SK-N-SH treated with all-trans-retinoic acid at 6 μM for 48 hours (cell line): ENCODE results near the gene GALC.

Source experiments
- ATAC-seq: fragments of 200-7000 bp; cut with Tn5 transposase; 3 replicates; pipeline ENCODE4 v1.9.1; 2020; ENCODE audit warnings: mild to moderate bottlenecking, moderate library complexity
- ARNTL ChIP-seq: fragments of 450-650 bp; formaldehyde crosslinking; IDR thresholded peaks from 2 replicates; pipeline ENCODE4 v1.5.0; 2020; ENCODE audit warnings: low read depth, mild to moderate bottlenecking, moderate library complexity, borderline replicate concordance
- BACH2 ChIP-seq: fragments of 250-450 bp; sonication (Bioruptor Pico); IDR thresholded peaks from 2 replicates; pipeline ENCODE4 v1.9.0; 2021; ENCODE audit warnings: mild to moderate bottlenecking, borderline replicate concordance
- CSDC2 ChIP-seq: fragments of 250-450 bp; sonication (Bioruptor Pico); IDR thresholded peaks from 2 replicates; pipeline ENCODE4 v1.5.0; 2020; ENCODE audit warnings: mild to moderate bottlenecking, moderate library complexity
- ESRRG ChIP-seq: fragments of 250-450 bp; sonication (Bioruptor Pico); IDR thresholded peaks from 2 replicates; pipeline ENCODE4 v1.6.1; 2021; ENCODE audit warnings: mild to moderate bottlenecking
- GLIS3 ChIP-seq: fragments of 250-450 bp; sonication (Bioruptor Pico); IDR thresholded peaks from 2 replicates; pipeline ENCODE4 v1.5.0; 2020; ENCODE audit warnings: mild to moderate bottlenecking, moderate library complexity
- ISL1 ChIP-seq: fragments of 250-450 bp; sonication (Bioruptor Pico); IDR thresholded peaks from 2 replicates; pipeline ENCODE4 v2.1.2; 2022; ENCODE audit warnings: mild to moderate bottlenecking, moderate library complexity
- OSR1 ChIP-seq: fragments of 250-450 bp; sonication (Bioruptor Pico); IDR thresholded peaks from 2 replicates; pipeline ENCODE4 v1.8.0; 2022; ENCODE audit warnings: moderate library complexity, mild to moderate bottlenecking, inconsistent platforms
- PPARA ChIP-seq: fragments of 250-450 bp; sonication (Bioruptor Pico); IDR thresholded peaks from 2 replicates; pipeline ENCODE4 v1.5.0; 2020; ENCODE audit warnings: mild to moderate bottlenecking, borderline replicate concordance
- RARB ChIP-seq: fragments of 250-450 bp; sonication (Bioruptor Pico); IDR thresholded peaks from 2 replicates; pipeline ENCODE4 v1.8.0; 2021; ENCODE audit warnings: mild to moderate bottlenecking, moderate library complexity
- SNAI2 ChIP-seq: fragments of 250-450 bp; sonication (Bioruptor Pico); IDR thresholded peaks from 2 replicates; pipeline ENCODE4 v1.5.0; 2020; ENCODE audit warnings: mild to moderate bottlenecking, moderate library complexity
- TCF4 ChIP-seq: fragments of 250-450 bp; sonication (Bioruptor Pico); IDR thresholded peaks from 2 replicates; pipeline ENCODE4 v1.8.0; 2021; ENCODE audit warnings: mild to moderate bottlenecking, moderate library complexity, borderline replicate concordance
- TOX ChIP-seq: fragments of 250-450 bp; sonication (Bioruptor Pico); IDR thresholded peaks from 2 replicates; pipeline ENCODE4 v1.8.0; 2021; ENCODE audit warnings: mild to moderate bottlenecking, moderate library complexity, borderline replicate concordance
- ZC3H10 ChIP-seq: fragments of 250-450 bp; sonication (Bioruptor Pico); IDR thresholded peaks from 2 replicates; pipeline ENCODE4 v1.5.1; 2021; ENCODE audit warnings: mild to moderate bottlenecking, moderate library complexity
- ZFP3 ChIP-seq: fragments of 250-450 bp; sonication (Bioruptor Pico); IDR thresholded peaks from 2 replicates; pipeline ENCODE4 v1.5.0; 2020; ENCODE audit warnings: mild to moderate bottlenecking, moderate library complexity
- ZFP30 ChIP-seq: fragments of 450-650 bp; formaldehyde crosslinking; IDR thresholded peaks from 2 replicates; pipeline ENCODE4 v1.5.0; 2022; ENCODE audit warnings: mild to moderate bottlenecking, moderate library complexity
- ZNF565 ChIP-seq: fragments of 450-650 bp; formaldehyde crosslinking; conservative IDR thresholded peaks from 2 replicates; pipeline ENCODE4 v1.5.0; 2020; ENCODE audit warnings: low read depth, mild to moderate bottlenecking, moderate library complexity
- ZNF70 ChIP-seq: fragments of 450-650 bp; formaldehyde crosslinking; IDR thresholded peaks from 2 replicates; pipeline ENCODE4 v1.5.0; 2020; ENCODE audit warnings: mild to moderate bottlenecking, moderate library complexity
- ZNF8 ChIP-seq: fragments of 450-650 bp; formaldehyde crosslinking; IDR thresholded peaks from 2 replicates; pipeline ENCODE4 v1.5.0; 2020; ENCODE audit warnings: mild to moderate bottlenecking, moderate library complexity
- TF ChIP-seq, protein P1 (sequence below): fragments of 250-450 bp; sonication (Bioruptor Pico); IDR thresholded peaks from 2 replicates; pipeline ENCODE4 v1.5.1; 2020; ENCODE audit warnings: low read depth, mild to moderate bottlenecking, moderate library complexity
- TF ChIP-seq, protein P2 (sequence below): fragments of 250-450 bp; sonication (Bioruptor Pico); IDR thresholded peaks from 2 replicates; pipeline ENCODE4 v1.5.1; 2021; ENCODE audit warnings: mild to moderate bottlenecking, moderate library complexity
- TF ChIP-seq, protein P3 (sequence below): fragments of 250-450 bp; sonication (Bioruptor Pico); IDR thresholded peaks from 2 replicates; pipeline ENCODE4 v1.8.0; 2021; ENCODE audit warnings: low read depth, mild to moderate bottlenecking, moderate library complexity, borderline replicate concordance
- TF ChIP-seq, protein P4 (sequence below): fragments of 250-450 bp; sonication (Bioruptor Pico); IDR thresholded peaks from 2 replicates; pipeline ENCODE4 v1.8.0; 2020; ENCODE audit warnings: mild to moderate bottlenecking, moderate library complexity, borderline replicate concordance
- TF ChIP-seq, protein P5 (sequence below): fragments of 250-450 bp; sonication (Bioruptor Pico); IDR thresholded peaks from 2 replicates; pipeline ENCODE4 v1.5.0; 2020; ENCODE audit warnings: mild to moderate bottlenecking, moderate library complexity

The GALC gene

DNA sequence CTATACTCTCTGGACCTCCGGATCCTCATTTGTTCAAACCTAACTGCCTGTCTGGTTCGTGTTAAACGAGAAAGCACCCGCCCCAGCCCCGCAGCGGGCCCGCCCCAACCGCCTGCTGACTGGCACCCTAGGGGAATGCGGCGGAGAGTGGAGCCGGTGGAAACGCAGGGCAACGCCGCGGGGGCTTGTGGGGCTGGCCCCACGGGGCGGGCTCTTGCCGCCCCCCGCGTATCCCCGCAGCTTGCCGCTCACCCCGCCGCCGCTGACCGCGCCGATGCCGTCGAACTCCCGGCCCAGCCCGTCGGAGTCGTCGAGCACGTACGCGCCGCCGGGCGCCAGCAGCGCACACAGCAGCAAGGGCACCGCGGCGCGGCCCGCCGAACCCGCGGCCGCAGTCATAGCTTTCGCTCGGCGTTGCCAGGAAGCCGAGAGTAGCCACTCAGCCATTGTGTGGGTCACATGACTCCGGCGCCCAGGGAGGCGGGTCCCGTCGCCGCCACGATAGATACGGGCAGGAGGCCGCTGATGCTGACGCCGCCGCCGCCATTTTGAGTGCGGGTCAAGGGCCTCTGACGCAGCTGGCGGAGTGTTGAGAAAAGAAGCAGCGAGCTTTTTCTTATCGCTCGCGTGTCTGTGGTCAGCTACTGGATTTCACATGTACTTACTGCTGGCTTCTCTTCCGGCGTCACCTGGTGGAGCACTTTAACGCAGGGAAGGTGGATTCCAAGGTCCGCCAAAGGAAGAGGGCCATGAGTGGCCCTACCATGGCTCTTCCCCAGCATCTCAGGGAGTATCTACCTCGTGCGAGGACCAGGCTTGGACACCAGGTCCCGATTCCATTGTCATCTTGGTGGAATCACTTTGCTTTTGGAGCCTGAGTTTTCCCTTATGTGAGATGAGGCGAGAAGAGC lies at the start of gene GALC:
Gene GALC (minus strand): TSS at position 465 of the 911 bp plus-strand sequence. CDS start 18 bp downstream, at position 447.
- ATAC-seq: peak; percentile 94
- TF ChIP-seq RARB (CRISPR knock-in tag) (no peak), ISL1 (CRISPR knock-in tag) (no peak), OSR1 (CRISPR knock-in tag) (no peak), ZFP3 (CRISPR knock-in tag) (0 out of 2 replicates have a peak, but pooled peaks have one; percentile 46), ZNF70 (CRISPR knock-in tag) (0 out of 2 replicates have a peak, but pooled peaks have one; percentile 35), PPARA (no peak), ZC3H10 (CRISPR knock-in tag) (no peak), BACH2 (CRISPR knock-in tag) (no peak), ZNF565 (no peak), TCF4 (no peak), ARNTL (CRISPR knock-in tag) (no peak), SNAI2 (CRISPR knock-in tag) (peak; percentile 29; the same call in 1 of the 2 replicates), GLIS3 (no peak), ZFP30 (CRISPR knock-in tag) (no peak), CSDC2 (CRISPR knock-in tag) (no peak), ZNF8 (CRISPR knock-in tag) (no peak), TOX (CRISPR knock-in tag) (no peak), ESRRG (CRISPR knock-in tag) (no peak)
- TF ChIP-seq, protein P1, sequence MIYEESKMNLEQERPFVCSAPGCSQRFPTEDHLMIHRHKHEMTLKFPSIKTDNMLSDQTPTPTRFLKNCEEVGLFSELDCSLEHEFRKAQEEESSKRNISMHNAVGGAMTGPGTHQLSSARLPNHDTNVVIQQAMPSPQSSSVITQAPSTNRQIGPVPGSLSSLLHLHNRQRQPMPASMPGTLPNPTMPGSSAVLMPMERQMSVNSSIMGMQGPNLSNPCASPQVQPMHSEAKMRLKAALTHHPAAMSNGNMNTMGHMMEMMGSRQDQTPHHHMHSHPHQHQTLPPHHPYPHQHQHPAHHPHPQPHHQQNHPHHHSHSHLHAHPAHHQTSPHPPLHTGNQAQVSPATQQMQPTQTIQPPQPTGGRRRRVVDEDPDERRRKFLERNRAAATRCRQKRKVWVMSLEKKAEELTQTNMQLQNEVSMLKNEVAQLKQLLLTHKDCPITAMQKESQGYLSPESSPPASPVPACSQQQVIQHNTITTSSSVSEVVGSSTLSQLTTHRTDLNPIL (CRISPR knock-in tag): no peak
- TF ChIP-seq, protein P2, sequence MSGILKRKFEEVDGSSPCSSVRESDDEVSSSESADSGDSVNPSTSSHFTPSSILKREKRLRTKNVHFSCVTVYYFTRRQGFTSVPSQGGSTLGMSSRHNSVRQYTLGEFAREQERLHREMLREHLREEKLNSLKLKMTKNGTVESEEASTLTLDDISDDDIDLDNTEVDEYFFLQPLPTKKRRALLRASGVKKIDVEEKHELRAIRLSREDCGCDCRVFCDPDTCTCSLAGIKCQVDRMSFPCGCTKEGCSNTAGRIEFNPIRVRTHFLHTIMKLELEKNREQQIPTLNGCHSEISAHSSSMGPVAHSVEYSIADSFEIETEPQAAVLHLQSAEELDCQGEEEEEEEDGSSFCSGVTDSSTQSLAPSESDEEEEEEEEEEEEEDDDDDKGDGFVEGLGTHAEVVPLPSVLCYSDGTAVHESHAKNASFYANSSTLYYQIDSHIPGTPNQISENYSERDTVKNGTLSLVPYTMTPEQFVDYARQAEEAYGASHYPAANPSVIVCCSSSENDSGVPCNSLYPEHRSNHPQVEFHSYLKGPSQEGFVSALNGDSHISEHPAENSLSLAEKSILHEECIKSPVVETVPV (CRISPR knock-in tag): no peak
- TF ChIP-seq, protein P3, sequence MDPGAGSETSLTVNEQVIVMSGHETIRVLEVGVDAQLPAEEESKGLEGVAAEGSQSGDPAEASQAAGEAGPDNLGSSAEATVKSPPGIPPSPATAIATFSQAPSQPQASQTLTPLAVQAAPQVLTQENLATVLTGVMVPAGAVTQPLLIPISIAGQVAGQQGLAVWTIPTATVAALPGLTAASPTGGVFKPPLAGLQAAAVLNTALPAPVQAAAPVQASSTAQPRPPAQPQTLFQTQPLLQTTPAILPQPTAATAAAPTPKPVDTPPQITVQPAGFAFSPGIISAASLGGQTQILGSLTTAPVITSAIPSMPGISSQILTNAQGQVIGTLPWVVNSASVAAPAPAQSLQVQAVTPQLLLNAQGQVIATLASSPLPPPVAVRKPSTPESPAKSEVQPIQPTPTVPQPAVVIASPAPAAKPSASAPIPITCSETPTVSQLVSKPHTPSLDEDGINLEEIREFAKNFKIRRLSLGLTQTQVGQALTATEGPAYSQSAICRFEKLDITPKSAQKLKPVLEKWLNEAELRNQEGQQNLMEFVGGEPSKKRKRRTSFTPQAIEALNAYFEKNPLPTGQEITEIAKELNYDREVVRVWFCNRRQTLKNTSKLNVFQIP (CRISPR knock-in tag): no peak
- TF ChIP-seq, protein P4, sequence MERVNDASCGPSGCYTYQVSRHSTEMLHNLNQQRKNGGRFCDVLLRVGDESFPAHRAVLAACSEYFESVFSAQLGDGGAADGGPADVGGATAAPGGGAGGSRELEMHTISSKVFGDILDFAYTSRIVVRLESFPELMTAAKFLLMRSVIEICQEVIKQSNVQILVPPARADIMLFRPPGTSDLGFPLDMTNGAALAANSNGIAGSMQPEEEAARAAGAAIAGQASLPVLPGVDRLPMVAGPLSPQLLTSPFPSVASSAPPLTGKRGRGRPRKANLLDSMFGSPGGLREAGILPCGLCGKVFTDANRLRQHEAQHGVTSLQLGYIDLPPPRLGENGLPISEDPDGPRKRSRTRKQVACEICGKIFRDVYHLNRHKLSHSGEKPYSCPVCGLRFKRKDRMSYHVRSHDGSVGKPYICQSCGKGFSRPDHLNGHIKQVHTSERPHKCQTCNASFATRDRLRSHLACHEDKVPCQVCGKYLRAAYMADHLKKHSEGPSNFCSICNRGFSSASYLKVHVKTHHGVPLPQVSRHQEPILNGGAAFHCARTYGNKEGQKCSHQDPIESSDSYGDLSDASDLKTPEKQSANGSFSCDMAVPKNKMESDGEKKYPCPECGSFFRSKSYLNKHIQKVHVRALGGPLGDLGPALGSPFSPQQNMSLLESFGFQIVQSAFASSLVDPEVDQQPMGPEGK: no peak
- TF ChIP-seq, protein P5, sequence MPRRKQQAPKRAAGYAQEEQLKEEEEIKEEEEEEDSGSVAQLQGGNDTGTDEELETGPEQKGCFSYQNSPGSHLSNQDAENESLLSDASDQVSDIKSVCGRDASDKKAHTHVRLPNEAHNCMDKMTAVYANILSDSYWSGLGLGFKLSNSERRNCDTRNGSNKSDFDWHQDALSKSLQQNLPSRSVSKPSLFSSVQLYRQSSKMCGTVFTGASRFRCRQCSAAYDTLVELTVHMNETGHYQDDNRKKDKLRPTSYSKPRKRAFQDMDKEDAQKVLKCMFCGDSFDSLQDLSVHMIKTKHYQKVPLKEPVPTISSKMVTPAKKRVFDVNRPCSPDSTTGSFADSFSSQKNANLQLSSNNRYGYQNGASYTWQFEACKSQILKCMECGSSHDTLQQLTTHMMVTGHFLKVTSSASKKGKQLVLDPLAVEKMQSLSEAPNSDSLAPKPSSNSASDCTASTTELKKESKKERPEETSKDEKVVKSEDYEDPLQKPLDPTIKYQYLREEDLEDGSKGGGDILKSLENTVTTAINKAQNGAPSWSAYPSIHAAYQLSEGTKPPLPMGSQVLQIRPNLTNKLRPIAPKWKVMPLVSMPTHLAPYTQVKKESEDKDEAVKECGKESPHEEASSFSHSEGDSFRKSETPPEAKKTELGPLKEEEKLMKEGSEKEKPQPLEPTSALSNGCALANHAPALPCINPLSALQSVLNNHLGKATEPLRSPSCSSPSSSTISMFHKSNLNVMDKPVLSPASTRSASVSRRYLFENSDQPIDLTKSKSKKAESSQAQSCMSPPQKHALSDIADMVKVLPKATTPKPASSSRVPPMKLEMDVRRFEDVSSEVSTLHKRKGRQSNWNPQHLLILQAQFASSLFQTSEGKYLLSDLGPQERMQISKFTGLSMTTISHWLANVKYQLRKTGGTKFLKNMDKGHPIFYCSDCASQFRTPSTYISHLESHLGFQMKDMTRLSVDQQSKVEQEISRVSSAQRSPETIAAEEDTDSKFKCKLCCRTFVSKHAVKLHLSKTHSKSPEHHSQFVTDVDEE (CRISPR knock-in tag): 0 out of 2 replicates have a peak, but pooled peaks have one; percentile 9

DNA sequence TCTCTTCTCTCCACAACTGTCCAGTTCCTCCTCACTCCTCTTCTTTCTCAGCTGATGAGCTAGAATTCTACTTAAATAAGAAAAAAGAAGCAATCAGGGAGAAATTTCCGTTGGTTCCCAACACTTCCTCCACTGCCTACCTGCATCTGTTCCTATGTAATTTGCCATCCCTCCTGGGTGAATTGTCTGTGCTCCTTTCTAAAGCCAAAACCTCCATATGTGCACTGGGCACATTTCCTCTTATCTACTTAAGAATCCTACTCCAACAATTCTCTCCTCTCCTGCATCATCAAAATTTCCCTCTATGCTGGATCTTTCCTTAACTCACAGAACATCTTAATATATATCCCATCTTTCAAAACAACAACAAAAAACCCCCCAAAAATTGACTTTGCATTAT lies 47.2 kb upstream of the GALC start:
- ATAC-seq: no peak

More for the DNA sequence above, 47.2 kb upstream of the GALC start:
- no peak for TF ChIP-seq SNAI2 (CRISPR knock-in tag)
- no peak for TF ChIP-seq ARNTL (CRISPR knock-in tag)
- TF ChIP-seq PPARA: no peak
- no peak for TF ChIP-seq BACH2 (CRISPR knock-in tag)
- TF ChIP-seq ESRRG (CRISPR knock-in tag): no peak
- TF ChIP-seq ISL1 (CRISPR knock-in tag): no peak
- no peak for TF ChIP-seq ZC3H10 (CRISPR knock-in tag)
- TF ChIP-seq CSDC2 (CRISPR knock-in tag): no peak
- TF ChIP-seq TOX (CRISPR knock-in tag): no peak
- TF ChIP-seq TCF4: no peak
- TF ChIP-seq ZNF8 (CRISPR knock-in tag): no peak
- TF ChIP-seq, protein P2 (CRISPR knock-in tag): no peak
- TF ChIP-seq, protein P4: no peak
- no peak for TF ChIP-seq ZFP3 (CRISPR knock-in tag)
